IMR-90 (cell line): ENCODE results near the gene PPP2R5E. TPM values are rescaled to one million over a fixed set of nuclear protein-coding genes. Genes with fewer than 3 reads are reported as not detected.

ENCODE experiments used
- ATAC-seq: fragments of 200-7000 bp; cut with Tn5 transposase; 2 replicates; pipeline ENCODE4 v1.9.1; 2020; ENCODE audit warnings: low read depth, mild to moderate bottlenecking, moderate library complexity
- BruUV-seq: library from RNA; stranded (reverse); fragments of 400-500 nt; replicated peaks from 2 replicates; lab custom pipeline; 2021; lab: Mats Ljungman, UMichigan
- CTCF ChIA-PET: fragments of 300-600 bp; formaldehyde crosslinking; extraction: SDS; loops from one replicate; lab custom pipeline; 2021; ENCODE audit warnings: antibody characterized with exemption; lab: Yijun Ruan, JAX
- POLR2A ChIA-PET: fragments of 300-600 bp; sonication (Branson Sonifier 250); formaldehyde crosslinking; loops from one replicate; lab custom pipeline; 2022; ENCODE audit warnings: antibody characterized with exemption; ENCODE audit not compliant: unreplicated experiment; lab: Charles Lee
- DNase-seq: peaks from one replicate; pipeline ENCODE4 v3.0.0; 2013
- H2AFZ ChIP-seq: replicated peaks from 2 replicates; pipeline ENCODE3; 2013; ENCODE audit warnings: low read length, mild to moderate bottlenecking; ENCODE audit not compliant: poor library complexity
- H2AK5ac ChIP-seq: 2 replicates; pipeline ENCODE4 v1.6.1; 2013; ENCODE audit warnings: low read depth, low read length, inconsistent platforms
- H2AK9ac ChIP-seq: replicated peaks from 2 replicates; pipeline ENCODE3; 2013; ENCODE audit warnings: mild to moderate bottlenecking, low read depth, low read length, moderate library complexity; ENCODE audit not compliant: poor library complexity
- H2BK120ac ChIP-seq: 2 replicates; pipeline ENCODE4 v1.6.1; 2013; ENCODE audit warnings: low read depth, low read length, inconsistent platforms
- H2BK15ac ChIP-seq: 3 replicates; pipeline ENCODE4 v1.6.1; 2013; ENCODE audit warnings: low read depth, low read length, inconsistent platforms
- H2BK20ac ChIP-seq: 2 replicates; pipeline ENCODE4 v1.6.1; 2013; ENCODE audit warnings: low read depth, mild to moderate bottlenecking, inconsistent platforms, low read length, moderate library complexity
- H2BK5ac ChIP-seq: 2 replicates; pipeline ENCODE4 v1.6.1; 2013; ENCODE audit warnings: mild to moderate bottlenecking, low read depth, low read length, inconsistent platforms; ENCODE audit not compliant: poor library complexity, severe bottlenecking
- H3K14ac ChIP-seq: replicated peaks from 2 replicates; pipeline ENCODE4 v1.6.1; 2013; ENCODE audit warnings: low read depth, low read length, inconsistent platforms
- H3K18ac ChIP-seq: 2 replicates; pipeline ENCODE4 v1.6.1; 2013; ENCODE audit warnings: low read depth, low read length, control low read depth
- H3K23ac ChIP-seq: 2 replicates; pipeline ENCODE4 v1.6.1; 2013; ENCODE audit warnings: low read depth, low read length, inconsistent platforms
- H3K27ac ChIP-seq: 2 replicates; pipeline ENCODE4 v1.5.1; 2013; ENCODE audit warnings: mild to moderate bottlenecking, control low read depth, low read length; ENCODE audit not compliant: insufficient read depth
- H3K27me3 ChIP-seq: 2 replicates; pipeline ENCODE4 v1.6.1; 2013; ENCODE audit warnings: low read length; ENCODE audit not compliant: control insufficient read depth, insufficient read depth
- H3K36me3 ChIP-seq: 2 replicates; pipeline ENCODE4 v1.6.1; 2013; ENCODE audit warnings: low read length, mixed read lengths; ENCODE audit not compliant: control insufficient read depth, insufficient read depth
- H3K4ac ChIP-seq: 2 replicates; pipeline ENCODE4 v1.6.1; 2013; ENCODE audit warnings: low read depth, low read length, inconsistent platforms
- H3K4me1 ChIP-seq: 2 replicates; pipeline ENCODE4 v1.6.1; 2013; ENCODE audit warnings: low read length, mixed read lengths; ENCODE audit not compliant: control insufficient read depth, insufficient read depth
- H3K4me2 ChIP-seq: 2 replicates; pipeline ENCODE4 v1.6.1; 2013; ENCODE audit warnings: low read depth, mild to moderate bottlenecking, control low read depth, low read length, moderate library complexity
- H3K4me3 ChIP-seq: 2 replicates; pipeline ENCODE4 v1.5.1; 2013; ENCODE audit warnings: low read depth, mild to moderate bottlenecking, control low read depth, low read length, moderate library complexity; ENCODE audit not compliant: insufficient read depth
- H3K56ac ChIP-seq: 2 replicates; pipeline ENCODE4 v1.6.1; 2013; ENCODE audit warnings: low read length, inconsistent platforms; ENCODE audit not compliant: insufficient read depth; ENCODE audit errors: extremely low read depth
- H3K79me1 ChIP-seq, 2 experiments: 2 replicates each; pipeline ENCODE4 v1.6.1; 2013; ENCODE audit warnings: low read length in 2 of 2, inconsistent platforms in 1 of 2, low read depth in 1 of 2
- H3K9ac ChIP-seq: 2 replicates; pipeline ENCODE4 v1.6.1; 2013; ENCODE audit warnings: low read depth, low read length, control low read depth
- H3K9me1 ChIP-seq: 2 replicates; pipeline ENCODE4 v1.6.1; 2013; ENCODE audit warnings: low read length, inconsistent platforms; ENCODE audit not compliant: insufficient read depth
- H3K9me3 ChIP-seq: 2 replicates; pipeline ENCODE4 v1.6.1; 2013; ENCODE audit warnings: low read length; ENCODE audit not compliant: control insufficient read depth, insufficient read depth
- H4K20me1 ChIP-seq: 2 replicates; pipeline ENCODE4 v1.6.1; 2013; ENCODE audit warnings: low read length, inconsistent platforms; ENCODE audit not compliant: insufficient read depth
- H4K5ac ChIP-seq: 2 replicates; pipeline ENCODE4 v1.6.1; 2013; ENCODE audit warnings: mild to moderate bottlenecking, low read depth, low read length, control low read depth
- H4K8ac ChIP-seq, 2 experiments: 2 replicates each; pipeline ENCODE4 v1.6.1; 2013; ENCODE audit warnings: low read depth in 2 of 2, low read length in 2 of 2, control low read depth in 1 of 2, inconsistent platforms in 1 of 2
- H4K91ac ChIP-seq: 2 replicates; pipeline ENCODE4 v1.6.1; 2013; ENCODE audit warnings: low read depth, low read length, inconsistent platforms; ENCODE audit not compliant: insufficient read depth
- RAD21 ChIP-seq: IDR thresholded peaks from 2 replicates; pipeline ENCODE4 v1.6.1; 2012; ENCODE audit warnings: low read length, improper control_type of control experiment
- RCOR1 ChIP-seq: IDR thresholded peaks from 2 replicates; pipeline ENCODE4 v1.6.1; 2012; ENCODE audit warnings: mild to moderate bottlenecking, low read length, improper control_type of control experiment; ENCODE audit not compliant: insufficient replicate concordance
- USF2 ChIP-seq: fragments of 150-350 bp; IDR thresholded peaks from 2 replicates; pipeline ENCODE4 v1.6.1; 2017; ENCODE audit warnings: mild to moderate bottlenecking, antibody characterized with exemption, low read length, low read depth
- WGBS, 2 experiments: methylation state at CpG; one replicate each; pipeline versions ENCODE4 v1.1.5 to v1.1.7; 2013; ENCODE audit warnings: missing lambda C conversion rate in 2 of 2; ENCODE audit not compliant: insufficient read length in 1 of 2; ENCODE audit errors: extremely low coverage in 2 of 2; 5-methylcytosine and 5-hydroxymethylcytosine counted together
- dilution Hi-C: fragments of 300-500 bp; cut with HindIII; formaldehyde crosslinking; loops from one replicate; pipeline ENCODE4 v1.14.3; 2018; ENCODE audit warnings: low sequenced_read_pairs; ENCODE audit not compliant: unreplicated experiment
- in situ Hi-C: fragments of 300-500 bp; cut with MboI; formaldehyde crosslinking; loops from 3 replicates; pipeline ENCODE4 v1.14.3; 2019; ENCODE audit warnings: low sequenced_read_pairs, inconsistent platforms, mixed read lengths
- intact Hi-C: fragments of 100-400 bp; cut with micrococcal nuclease; formaldehyde crosslinking; loops from 2 replicates; pipeline ENCODE4 v1.10.0; 2022
- polyA plus RNA-seq, 3 experiments: library from polyadenylated mRNA; depleted of rRNA; stranded (reverse); fragments of >200 nt; gene quantifications; 2 replicates each; pipeline ENCODE4 v1.2.3, GENCODE V29; 2012; ENCODE audit warnings: low replicate concordance in 1 of 3
- total RNA-seq: library from RNA; depleted of rRNA; stranded (reverse); fragments of >200 nt; gene quantifications from 2 replicates; pipeline ENCODE4 v1.2.3, GENCODE V29; 2012

The PPP2R5E gene
- total and polyA plus RNA-seq, 2 of the 4 experiments (the other 2 are of a cell fraction) = 9.7 to 12.2 TPM

DNA sequence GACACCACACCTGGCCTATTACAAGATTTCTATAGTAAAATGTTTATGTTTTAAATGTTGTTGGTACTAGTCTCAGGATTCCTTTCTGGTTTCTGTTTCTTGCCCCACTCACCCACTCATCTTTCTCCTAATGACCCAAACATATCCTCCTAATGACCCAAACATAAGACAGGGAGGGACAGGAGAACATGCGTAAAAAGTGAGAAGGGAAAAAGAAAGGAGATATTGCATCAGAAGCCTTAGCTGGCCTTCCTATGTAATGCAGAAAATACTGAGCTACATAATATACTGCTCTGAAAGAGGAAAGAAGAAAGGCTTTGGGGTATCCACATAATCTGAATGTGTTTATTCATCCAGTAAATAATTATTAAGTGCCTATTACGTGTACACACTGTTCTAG, 119.8 kb downstream of the PPP2R5E start:
- Histone ChIP-seq H3K56ac (no peak overlapping the region), H3K4me3 (no peak overlapping the region), H2BK5ac (no peak overlapping the region), H3K4me2 (no peak overlapping the region), H3K9ac (no peak overlapping the region), H3K14ac (no peak overlapping the region), H3K4ac (no peak overlapping the region), H3K27ac (no peak overlapping the region), H2BK120ac (no peak overlapping the region), H3K27me3 (no peaks in the 10 kb centered on the region), H2BK20ac (no peak overlapping the region), H3K79me1 (peaks cover 39 to 54% of the 10 kb centered on the region in 2 experiments), H3K9me1 (peaks cover 3% of the 10 kb centered on the region; the same call in 1 of the 2 replicates), H3K4me1 (no peaks in the 10 kb centered on the region), H4K5ac (no peak overlapping the region), H4K20me1 (peaks cover 15% of the 10 kb centered on the region; the same call in 1 of the 2 replicates), H3K36me3 (peaks cover 7% of the 10 kb centered on the region), H2AK5ac (no peak overlapping the region), H2AFZ (no peak overlapping the region), H3K18ac (no peak overlapping the region), H4K8ac (no peak overlapping the region), H2BK15ac (no peak overlapping the region), H3K9me3 (no peaks in the 10 kb centered on the region), H2AK9ac (no peak overlapping the region), H3K23ac (no peak overlapping the region), H4K91ac (no peak overlapping the region)
- TF ChIP-seq RAD21 (no peak), USF2 (no peak), RCOR1 (no peak)
- in situ Hi-C loops = no loop called here
- no TSS peak for BruUV-seq
- intact Hi-C loops = no loop called here
- dilution Hi-C loops = no loop called here
- WGBS, 2 experiments = no CpG with 5 or more reads among the region's 2 CpGs
- ChIA-PET CTCF (no interaction called here), POLR2A (no interaction called here)
- ATAC-seq = no peak
- DNase-seq = no peak
